SKM-1 (cell line): ENCODE measurements around the gene FAM167B.

Experiments used
- DNase-seq: peaks from one replicate; lab custom pipeline; 2025; ENCODE audit not compliant: unreplicated experiment; lab: John Stamatoyannopoulos, UW

FAM167B gene

DNA sequence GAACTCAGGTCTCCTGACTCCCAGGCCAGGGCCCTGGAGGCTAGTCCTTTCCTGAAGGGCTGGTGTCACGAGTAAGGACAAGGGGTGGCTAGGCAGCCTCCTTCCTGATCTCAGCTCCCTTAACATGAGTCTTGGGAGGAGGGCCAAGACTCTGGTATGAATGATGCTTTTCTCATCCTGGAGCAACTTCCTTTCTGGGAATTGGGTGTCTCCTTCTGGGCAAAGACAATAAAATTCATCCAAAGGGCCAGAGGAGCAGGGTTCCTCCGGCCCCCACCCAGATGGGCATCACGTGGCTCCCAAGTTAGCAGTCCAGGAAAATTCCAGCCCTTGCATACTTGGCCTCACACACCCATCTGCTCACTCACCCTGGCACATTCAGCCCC, at the start of gene FAM167B:
Gene FAM167B, plus strand, starts transcription at position 335 of the 386 bp plus-strand sequence. CDS start 200 bp downstream, outside the sequence.
- no peak for DNase-seq

DNA sequence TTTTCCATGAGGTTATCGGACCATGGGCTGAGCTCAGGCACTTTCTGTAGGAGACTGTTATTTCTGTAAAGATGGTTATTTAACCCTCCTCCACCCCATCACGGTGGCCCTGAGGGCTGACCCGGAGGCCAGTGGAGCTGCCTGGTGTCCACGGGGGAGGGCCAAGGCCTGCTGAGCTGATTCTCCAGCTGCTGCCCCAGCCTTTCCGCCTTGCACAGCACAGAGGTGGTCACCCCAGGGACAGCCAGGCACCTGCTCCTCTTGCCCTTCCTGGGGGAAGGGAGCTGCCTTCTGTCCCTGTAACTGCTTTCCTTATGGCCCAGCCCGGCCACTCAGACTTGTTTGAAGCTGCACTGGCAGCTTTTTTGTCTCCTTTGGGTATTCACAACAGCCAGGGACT, 49.2 kb upstream of the FAM167B start:
- no peak for DNase-seq

DNA sequence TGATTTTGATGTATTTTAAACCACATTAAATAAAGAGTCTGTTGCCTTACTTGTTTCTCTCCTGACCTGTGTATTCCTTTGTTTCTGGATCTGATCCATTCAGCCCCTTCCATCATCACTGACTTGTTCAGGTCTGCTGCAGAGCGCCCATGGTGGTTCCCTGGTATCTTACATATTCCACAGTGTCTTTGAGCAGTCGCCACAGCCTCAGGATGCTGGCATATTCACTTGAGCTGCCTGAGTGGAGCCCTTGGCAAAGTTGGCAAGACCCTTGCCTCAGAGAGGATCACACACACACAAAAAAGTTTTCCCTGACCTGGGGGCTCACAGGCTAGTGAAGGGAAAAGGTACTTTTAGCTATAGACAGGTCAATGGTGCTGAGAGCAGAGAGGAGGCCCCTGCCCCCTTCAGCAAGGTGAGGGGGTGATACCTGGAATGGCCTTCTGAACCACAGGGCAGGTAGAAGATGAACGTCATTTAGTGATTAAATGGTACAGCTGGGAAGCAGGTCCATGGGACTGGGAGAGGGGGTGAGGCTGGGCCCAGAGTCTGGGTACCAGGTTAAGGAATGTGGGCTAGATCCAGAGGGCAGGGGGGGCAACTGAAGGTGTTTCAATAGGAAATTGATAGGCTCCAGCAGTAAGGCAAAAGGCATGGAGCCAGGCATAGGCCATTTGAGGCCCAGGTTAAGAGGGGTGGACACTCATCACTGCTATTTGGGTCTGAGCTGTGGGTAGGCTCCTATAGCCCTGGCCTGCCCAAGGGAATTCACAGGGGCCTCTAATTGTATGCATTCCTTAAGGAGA, 48.6 kb upstream of the FAM167B start:
- DNase-seq, result no peak

DNA sequence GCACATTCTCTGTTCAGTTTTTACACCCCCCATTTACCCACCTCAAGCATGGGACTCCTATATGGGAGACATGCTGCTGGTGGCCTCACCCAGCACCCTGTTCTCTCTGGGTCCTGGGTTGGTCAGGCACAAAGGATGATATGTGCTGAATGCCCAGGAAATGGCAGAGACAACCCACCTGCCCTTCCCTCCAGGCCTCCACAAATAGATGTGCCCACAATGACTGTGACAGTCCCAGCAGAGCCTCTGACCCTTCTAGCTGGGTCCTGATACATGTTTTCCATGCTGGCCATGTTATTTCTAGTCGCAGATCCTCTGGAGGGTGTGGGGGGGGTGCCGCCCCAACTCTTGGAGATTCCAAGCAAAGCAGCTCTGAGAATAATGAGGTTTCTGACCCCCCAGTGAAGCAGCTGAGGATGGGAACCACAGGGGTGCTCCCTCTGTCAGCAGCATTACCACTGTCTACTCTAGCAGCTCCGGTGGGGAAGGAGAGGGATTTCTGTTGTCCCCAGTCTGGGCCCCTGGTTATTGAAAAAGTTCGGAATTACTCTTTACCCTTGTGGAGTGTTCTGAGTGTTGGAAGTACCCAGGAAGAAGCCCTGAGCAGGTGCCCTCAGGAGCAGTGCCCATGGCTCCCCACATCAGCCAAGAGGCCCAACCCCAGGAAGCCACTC, 47.8 kb upstream of the FAM167B start:
- DNase-seq, result no peak

DNA sequence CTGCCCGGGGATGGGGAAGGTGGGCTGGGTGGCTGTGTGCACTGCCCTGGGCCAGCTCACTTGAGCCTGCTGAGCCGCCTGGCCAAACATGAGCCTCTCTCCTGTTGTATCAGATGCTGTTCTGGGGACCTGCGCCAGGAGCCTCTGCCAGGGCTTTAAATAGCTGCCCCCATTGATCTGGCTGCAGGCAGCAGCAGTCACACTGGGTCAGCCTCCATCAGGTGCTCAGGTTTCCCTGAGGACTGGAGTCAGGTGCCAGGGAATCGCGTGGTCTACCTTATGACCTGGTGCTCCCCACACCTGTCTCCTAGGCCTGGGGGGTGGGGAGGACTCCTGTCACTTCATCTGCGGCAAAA, 47.3 kb upstream of the FAM167B start:
- DNase-seq, result no peak

DNA sequence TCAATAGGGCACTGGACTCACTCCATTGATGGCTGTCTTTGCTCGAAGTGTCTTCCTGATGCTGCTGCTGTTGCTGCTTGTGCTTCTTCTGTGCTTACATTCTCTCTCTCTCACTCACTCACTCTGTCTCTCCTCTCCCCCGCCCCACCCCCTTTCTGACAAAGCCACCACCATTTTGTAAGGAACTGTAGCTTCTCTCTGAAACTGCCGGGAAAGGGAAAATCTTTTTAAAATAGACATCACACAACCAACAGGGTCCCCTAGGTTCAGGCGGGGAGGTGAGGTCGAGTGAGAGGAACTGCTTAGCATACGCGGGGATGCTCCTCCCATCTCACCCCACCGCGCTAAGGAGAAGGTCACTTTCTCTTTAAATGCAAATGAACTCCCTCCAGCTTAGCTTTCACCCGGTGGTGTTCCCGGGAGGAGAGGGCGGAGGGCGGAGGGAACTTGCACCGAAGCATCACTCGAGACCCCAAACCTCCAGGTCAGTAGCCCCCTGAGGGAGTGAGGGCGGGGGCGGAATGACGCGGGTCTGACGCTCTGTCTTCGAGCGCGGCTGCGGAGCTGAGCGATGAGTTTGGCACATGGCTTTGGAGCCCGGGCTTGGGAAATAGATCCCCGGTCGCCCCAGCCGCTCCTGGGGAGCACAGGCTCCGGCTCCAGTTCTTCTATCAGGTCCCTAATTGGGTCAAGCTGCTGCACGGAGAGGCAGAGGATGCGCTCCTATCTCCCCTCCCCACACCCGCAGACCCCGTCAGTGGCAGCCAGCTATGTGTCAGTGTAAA, 46.6 kb upstream of the FAM167B start, which contains the start of gene CCDC28B:
Gene CCDC28B, plus strand, starts transcription at position 370 of the 785 bp plus-strand sequence. CDS start 1,341 bp downstream, outside the sequence.
- no peak for DNase-seq

DNA sequence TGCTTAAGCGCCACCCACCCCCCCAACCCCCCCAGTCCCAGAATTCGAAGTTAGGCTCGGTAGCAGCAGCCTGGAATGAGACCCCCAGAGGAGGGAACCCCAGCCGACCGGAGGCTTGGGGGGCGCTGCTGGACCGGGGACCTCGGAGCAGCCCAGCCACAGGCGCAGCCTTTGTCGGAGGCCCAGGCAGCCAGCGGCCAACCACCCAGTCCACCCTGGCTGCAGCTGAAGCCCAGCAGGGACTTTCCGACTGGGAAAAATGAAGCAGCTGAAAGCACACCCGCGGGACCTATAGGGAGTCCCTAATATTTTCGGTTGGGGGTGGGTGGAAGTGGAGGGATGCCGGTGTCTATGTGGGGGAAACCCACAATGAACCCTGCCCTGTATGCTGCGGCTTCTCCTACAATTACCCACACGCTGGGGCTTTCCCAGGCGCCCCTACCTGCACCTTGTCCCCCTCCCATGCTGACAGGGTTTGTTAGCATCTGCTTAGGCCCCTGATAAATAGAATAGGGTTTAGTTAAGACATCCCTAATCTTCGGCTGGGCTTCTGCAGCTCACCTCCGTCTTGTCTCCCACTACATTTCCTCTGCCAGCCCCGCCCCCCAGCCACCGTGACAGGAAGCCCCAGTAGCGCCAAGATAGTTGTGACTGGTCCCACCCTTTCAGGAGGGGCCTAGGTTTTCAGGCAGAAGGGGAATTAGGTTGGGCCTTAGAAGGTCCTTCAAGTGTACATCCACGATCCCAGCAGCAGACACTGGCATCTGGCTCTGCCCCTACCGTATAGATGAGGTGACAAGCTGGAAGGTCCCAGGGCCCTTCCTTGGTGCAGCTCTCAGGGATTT, 45.8 kb upstream of the FAM167B start:
- DNase-seq, result no peak

DNA sequence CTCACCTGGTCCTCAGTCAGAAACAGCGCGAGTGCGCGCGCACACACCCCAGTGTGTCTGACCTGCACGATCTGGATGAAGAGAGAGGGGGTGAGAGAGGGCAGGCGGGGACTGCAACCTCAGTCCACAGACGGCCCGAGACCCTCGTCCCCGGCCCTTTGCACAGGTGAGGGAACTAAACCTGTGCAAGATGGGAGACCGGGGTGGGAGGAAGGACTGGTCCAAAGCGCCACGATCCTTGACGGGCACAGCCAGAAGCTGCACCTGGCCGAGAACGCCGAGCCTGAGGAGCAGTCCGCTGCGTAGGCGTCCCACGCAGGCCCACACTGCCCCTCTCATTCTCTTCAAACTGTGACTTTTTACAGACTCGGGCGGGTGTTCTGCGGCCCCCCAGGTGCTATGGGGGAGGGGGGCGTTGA, 42.1 kb upstream of the FAM167B start:
- no peak for DNase-seq

DNA sequence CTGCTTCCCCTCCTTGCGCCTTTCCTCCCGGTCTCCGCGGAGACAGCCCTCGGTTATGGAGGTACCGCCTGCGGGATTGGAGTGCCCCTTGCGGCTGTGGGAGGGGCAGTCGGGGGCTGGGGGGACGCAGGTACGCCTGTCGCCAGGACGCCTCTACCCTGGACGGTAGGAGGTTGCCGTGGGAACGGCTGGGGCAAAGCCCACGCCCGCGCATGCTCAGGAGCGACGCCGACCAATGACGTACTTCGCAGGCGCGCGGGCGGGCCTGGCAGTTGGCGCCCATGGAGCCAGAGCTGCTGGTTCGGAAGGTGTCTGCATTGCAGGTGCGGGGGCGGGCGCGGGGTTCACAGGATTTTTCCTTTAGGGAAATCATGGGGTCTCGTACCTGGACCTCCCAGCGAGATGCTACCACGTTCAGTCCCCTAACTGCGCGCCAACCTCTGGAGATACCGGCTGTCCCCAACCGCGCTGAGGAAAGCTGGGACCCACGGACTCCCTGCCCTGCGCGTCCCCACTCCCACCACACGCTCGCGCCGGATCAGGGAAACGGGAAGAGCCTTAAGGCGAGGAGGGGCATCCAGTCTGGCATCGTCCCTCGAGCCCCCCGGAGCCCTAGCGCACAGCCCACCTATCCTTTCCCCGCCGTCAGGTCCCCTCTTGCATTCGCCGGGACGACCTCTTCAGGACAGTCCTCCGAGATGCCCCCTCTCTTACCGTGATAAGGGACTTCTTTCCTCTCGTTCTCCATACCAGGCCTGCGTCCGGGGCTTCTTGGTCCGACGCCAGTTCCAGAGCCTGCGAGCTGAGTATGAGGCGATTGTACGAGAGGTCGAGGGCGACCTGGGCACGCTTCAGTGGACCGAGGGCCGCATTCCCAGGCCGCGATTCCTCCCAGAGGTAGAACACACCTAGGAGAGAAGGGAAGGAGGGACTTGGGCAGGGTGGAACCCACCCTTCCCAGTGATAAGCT, 41.3 kb upstream of the FAM167B start, which contains the start of gene IQCC:
Gene IQCC, plus strand, starts transcription at position 271 of the 970 bp plus-strand sequence. Its CDS starts 11 bp downstream, at position 282.
- peak; percentile 52 for DNase-seq

DNA sequence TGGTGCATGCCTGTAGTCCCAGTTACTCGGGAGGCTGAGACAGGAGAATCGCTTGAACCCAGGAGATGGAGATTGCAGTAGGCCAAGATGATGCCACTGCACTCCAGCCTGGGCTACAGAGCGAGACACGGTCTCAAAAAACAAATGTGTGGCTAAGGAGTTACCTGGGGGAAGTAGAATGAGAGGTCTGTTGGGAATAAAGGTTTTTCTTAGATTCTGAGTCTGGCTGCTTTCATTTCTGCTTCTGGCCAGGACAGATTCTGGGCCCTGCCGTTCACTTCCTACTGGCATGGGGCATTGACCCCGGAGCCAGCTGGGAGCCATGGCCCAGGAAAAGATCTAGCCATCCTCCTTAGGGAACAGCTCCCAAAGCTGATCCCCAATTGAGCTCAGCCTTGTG, 38.6 kb upstream of the FAM167B start:
- no peak for DNase-seq

DNA sequence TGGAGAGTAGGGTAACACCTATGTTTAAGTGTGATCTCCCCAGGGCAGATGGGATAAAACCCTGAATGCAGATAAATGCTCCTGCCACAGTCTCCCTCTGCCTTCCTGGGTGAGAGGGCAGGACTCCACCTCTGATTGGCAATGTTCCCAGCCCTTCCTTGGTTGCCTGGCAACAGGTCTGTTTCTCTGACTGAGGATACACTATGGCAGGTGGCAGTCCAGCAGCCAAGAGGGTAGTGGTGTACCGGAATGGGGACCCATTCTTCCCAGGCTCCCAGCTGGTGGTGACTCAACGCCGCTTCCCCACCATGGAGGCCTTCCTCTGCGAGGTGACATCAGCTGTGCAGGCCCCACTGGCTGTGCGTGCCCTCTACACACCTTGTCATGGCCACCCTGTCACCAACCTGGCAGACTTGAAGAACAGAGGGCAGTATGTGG, 38.1 kb upstream of the FAM167B start, which contains the start of gene DCDC2B:
Gene DCDC2B, plus strand, starts transcription at position 199 of the 438 bp plus-strand sequence. Its CDS starts 5 bp downstream, at position 204.
- DNase-seq, result no peak

DNA sequence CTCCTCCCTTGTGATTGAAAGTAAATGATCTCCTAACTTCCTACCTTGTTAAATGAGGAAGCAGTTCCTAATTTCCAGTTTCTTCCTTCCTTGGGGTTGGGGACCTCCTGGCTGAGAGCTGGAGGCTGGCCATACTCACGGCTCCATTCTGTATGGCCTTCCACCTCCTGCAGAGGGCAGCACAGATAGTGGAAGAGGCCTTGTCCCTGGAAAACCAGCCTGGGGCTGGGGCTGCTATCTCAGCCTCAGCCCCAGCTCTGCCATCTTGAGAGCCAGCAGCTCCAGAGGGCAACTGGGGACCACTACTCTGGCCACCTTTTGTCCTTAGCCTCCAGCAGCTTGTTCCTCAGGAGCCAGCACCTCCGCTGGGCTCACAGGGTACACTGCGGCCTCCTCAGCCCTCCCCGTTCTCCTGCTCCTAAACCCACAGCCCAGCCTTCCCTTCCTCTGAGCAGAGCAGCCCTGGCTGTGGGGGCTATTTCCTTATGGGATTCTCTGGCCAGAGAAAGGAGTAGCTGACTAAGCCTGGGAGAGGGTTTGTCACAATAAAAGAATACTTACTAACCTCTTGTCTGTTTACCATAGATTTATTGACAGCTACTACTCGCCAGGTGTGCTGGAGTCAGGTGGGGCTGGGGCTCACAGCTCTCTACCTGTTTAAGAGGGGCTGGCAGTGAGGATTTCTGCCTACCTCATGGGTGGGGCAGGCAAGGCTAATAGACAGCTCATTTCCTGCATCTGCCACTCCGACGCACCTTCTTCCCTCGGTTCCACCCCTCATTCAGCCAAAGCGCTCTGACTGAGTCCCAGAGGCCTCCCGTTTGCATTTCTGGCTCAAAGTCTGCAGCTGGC, 31.2 kb upstream of the FAM167B start:
- peak; percentile 68 for DNase-seq

DNA sequence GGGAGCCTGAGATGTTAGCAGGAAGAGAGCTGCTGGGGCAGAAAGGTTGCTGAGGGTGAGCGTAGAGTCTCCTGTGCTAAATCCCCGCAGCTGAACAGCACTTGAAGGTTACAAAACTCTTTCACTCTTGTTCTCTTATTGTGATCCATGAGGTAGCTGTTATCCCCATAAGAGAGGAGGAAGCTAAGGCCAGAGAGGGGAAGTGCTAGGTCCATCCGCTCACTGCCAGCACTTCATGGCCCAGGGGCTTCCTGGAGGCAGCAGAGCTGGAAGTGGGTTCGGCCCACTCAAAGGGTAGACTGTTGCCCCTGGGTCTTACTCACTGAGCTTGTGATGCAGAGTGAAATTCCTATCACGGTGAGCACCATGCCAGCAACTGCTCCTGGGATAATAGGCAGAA, 30.5 kb upstream of the FAM167B start:
- no peak for DNase-seq

DNA sequence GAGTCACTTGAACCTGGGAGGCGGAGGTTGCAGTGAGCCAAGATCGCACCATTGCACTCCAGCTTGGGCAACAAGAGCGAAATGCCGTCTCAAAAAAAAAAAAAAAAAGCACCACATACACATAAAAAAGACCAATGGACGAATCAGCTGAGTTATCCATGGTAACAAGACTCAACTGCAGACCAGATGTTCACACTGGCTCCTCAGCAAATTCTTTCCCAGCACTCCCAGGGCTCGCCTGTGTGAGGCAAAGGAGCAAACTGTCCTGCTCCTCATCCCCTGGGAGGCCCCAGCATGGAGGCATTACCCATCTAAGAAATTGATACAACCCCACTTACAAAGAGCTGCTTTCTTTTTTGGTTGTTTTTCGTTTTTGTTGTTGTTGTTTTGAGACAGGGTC, 28.0 kb upstream of the FAM167B start:
- DNase-seq, result no peak

DNA sequence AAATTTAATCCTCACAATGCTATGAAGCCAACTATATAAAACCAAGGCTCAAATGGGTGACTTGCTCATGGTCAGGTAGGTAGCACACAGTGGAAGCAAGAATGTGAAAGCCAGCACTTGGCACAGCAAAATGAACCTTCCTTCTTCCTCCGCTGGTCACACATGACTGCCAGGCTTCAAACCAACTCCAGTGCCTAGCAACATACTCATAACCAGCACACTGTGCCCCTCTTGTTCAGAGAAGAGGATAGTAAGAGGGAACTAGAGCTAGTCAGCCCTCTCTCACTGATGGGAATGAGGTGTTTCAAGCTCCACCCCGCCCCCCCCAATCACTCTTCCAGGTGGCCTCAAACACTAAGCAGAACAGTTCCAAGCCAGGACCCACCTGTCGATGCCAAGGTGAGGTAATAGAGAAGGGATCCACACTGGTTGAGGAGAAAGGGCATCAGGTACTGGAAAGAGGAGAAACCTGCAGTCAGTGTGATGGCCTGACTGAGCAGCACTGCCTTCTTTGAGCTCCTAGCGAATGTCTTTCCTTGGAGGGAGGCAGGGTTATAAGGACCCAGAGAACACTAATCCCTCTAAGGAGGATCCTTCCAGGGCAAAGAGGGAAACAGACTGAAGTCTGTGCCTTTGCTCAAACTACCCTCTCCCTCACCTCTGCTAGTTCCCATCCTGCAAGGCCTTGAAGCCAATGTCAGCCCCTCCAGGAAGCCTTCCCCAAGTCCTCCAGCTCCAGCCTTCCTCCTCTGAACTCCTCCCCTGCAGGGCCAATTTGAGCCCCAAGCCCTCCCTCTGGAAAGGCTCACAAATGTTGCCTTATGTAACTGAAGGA, 26.1 kb upstream of the FAM167B start:
- DNase-seq, result no peak

DNA sequence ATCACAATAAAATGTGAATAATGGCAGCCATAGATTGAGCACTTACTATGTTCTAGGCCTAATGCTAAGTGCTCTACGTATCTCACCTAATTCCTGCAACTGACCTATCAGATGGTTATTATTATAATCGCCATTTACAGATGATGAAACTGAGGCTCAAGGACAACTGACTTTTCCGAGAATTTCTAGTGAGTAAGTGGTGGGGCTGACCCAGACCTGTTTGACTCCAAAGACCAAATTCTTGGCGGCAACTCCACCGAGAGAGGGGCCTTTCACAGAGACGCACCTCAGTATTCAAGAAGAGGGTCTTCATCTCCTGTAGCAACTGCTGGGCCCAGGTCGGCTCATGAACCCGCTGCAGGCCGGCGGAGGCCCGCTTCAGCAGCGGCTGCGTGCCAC, 25.4 kb upstream of the FAM167B start:
- no peak for DNase-seq

DNA sequence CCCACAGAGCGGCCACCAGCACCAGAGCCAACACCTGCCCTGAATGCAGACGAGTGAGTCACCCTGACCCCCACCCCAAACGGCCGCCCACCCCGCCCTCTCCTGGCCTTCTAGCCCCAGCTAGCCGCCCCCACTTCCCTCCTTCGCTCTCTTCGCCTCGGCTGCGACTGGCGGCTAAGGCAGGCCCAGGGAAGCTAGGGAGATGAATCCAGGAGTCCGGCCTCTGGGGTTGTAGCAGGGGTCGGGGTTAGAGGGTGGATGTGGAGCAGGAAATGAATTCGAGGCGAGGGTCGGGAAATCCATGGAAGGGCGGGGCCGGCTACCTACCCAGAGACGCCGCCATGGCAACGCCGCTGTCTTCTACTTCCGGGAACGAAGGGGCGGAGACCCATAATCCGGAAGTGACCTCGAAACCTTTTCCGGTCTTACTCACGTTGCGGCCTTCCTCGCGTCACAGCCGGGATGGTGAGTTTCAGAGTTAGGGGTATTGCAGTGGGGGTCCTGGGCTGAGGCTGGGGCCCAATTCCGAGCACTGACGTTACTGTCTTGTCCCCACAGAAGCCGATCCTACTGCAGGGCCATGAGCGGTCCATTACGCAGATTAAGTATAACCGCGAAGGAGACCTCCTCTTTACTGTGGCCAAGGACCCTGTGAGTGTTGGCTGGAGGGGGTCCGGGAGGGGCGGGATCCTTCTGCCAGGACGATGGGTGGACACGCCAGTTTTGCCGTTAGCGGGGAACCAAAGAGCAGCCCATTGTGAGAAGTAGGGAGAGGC, 24.9 kb upstream of the FAM167B start, which contains the start of the genes EIF3I and TMEM234:
Gene EIF3I, plus strand, starts transcription at position 428 of the 776 bp plus-strand sequence. Its CDS starts 35 bp downstream, at position 463.
Gene TMEM234, minus strand, starts transcription at position 374 of the 776 bp plus-strand sequence. Its CDS starts 31 bp downstream, at position 343.
- peak; percentile 88 for DNase-seq
